NCI-H2081 (cell line): ENCODE data around the gene ZNF547.
"Not testable (repeated sequence)": the region's sequence is repeated elsewhere in the genome, so short reads cannot be mapped to it uniquely, and the experiment has no call there.

Source experiments
- DNase-seq, 2 experiments: peaks; one replicate each; lab custom pipeline; 2025; lab: John Stamatoyannopoulos, UW

The ZNF547 gene

GRCh38 chr19:57374647-57375046 lies 11.3 kb downstream of the ZNF547 start:
- DNase-seq = not testable (repeated sequence)

DNA sequence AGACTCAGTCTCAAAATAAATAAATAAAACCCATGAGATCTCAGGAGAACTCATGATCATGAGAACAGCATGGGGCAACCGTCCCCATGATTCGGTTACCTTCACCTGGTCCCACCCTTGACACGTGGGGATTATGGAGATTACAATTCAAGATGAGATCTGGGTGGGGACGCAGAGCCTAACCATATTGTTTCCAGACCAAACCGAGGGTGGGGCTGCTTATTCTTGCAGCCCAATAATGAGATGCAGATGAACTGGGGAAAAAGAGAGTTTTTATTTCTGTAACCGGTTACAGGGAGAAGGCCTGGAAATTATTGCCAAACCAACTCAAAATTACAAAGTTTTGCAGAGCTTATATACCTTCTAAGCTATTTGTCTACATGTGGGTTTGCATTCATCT lies 12.8 kb downstream of the ZNF547 start:
- DNase-seq = no peak

GRCh38 chr19:57377498-57378146 lies 14.3 kb downstream of the ZNF547 start:
- no peak for DNase-seq

- DNase-seq = no peak
Measured at GRCh38 chr19:57380923-57381322, 17.6 kb downstream of the ZNF547 start.

DNA sequence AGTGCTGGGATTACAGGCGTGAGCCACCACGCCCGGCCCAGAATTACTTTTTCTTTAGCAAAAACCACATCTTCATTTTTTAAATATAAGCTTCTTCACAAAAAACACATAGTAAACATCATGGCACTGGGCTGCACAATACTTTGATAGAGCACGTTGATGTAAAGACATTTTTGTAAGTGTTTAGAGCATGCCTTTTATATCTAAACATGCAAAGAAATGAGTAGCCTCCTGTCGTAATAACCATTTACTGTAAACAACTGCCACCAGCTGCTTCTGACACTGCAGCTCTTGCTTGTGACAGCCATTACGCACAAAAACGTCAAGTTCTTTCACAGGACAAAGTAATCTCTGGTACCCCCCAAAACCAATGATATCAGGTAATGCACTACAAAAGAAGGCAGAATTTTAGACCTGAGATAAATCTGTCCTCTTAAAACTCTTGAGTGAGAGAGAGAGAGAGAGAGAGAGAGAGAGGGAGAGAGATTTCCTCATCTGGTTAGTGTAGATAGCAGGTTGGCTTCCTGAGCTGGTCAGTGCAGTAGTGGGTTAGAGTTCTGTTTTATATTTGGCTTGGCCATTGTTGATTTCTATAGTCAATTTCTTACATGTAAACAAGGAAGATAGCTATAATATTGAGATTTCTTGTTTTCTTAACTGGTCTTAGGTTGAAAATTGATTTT lies 19.6 kb downstream of the ZNF547 start:
- no peak for DNase-seq

- DNase-seq = no peak
Measured at GRCh38 chr19:57389194-57389729, 25.9 kb downstream of the ZNF547 start.

- peak; percentile 95 to 98 for DNase-seq
Measured at GRCh38 chr19:57389730-57390598, 26.6 kb downstream of the ZNF547 start, which contains the start of gene ZNF548. TSS of gene ZNF548 (plus strand) at chr19:57389854. CDS start at chr19:57390100, 246 bp downstream.

DNA sequence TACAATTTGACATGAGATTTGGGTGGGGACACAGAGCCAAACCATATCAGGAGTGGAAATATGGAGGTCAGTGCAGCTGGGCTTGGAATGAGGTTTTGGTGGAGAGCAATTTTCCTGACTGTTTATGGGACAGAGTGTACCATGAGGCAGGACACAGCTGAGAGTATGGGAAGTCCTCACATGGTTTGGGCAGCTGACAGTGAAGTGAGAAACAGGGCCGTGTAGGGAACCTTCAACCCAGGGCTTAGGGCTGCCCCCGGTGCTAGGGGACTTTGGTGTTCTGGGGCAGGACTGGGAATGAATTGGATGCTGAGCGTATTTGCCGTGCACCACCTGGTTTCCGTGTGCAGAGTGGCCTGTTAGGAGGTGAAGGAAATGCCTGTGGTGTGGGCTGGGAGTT lies 32.4 kb downstream of the ZNF547 start:
- no peak for DNase-seq

DNA sequence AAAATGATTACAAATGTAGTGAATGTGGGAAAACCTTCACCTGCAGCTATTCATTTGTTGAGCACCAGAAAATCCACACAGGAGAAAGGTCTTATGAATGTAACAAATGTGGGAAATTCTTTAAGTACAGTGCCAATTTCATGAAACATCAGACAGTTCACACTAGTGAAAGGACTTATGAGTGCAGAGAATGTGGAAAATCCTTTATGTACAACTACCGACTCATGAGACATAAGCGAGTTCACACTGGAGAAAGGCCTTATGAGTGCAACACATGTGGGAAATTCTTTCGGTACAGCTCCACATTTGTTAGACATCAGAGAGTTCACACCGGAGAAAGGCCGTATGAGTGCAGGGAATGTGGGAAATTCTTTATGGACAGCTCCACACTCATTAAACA lies 35.5 kb downstream of the ZNF547 start:
- DNase-seq = no peak

- no peak for DNase-seq
Measured at GRCh38 chr19:57403737-57404563, 40.6 kb downstream of the ZNF547 start.

DNA sequence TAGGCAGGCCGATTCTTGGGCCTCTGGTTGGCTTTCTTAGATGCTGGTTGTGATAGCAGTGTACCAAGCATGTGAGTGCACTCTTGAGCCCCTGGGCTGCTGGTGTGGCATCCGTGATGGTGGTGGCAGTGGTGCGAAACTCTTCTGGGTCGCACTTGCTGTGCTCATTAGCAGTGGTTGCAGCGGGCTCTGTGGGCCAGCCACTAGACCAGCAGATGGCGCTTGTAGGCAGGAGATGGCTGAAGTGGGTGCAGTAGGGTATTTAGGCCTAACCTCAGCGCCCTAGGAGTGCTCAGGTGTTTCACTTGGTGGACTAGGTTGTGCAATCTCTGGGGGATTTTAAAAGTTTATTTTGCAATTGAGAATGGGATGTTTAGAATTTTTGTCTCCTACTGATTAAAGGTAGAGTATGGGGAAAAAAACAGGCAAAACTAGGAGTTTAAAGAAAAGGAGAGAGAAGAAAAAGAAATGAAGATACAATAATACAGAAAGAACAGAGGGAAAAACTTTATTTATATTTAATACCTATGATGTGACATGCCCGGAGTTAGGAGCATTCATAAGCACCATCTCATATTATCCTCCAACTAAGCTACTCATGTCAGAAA lies 43.3 kb downstream of the ZNF547 start:
- DNase-seq = peak; percentile 52 to 63

DNA sequence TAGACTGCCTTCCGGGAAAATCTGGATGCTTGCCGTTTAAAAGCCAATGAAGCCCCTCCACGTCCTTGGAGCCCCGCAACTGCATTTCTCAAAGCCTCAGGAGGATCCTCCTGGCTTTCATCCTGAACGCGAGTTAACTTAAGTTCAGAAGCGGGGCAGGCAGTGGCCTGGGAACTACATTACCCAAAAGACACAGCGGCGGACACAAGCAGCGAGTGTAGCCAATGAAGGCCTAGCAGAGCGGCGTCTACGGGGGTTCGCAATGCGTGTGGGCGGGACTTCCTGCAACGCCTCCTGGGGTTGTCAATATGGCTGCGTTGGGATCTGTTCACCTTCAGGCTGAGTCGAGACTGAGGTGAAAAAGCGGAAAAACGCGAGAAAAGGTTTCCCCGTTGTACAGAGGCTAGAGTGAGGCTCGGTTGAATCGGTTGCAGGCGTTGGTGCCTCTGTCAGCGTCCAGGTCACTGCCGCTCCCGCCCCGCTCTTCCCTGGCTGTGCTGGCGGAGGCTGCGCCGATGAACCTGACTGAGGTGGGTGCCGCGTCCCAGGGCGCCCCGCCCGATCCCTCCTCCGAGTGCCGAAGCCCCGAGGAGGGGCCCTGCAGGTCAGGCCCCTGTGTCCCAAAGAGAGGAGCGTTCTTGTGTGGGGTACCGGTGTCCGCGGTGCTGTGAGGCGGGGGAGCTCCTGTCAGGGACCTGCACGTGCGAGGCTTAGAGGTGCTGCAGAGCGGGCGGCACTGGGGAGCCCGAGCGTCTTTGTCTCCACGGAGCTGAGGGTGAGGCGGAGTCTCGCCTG lies 47.7 kb downstream of the ZNF547 start, which contains the start of gene ZNF17:
TSS of gene ZNF17 (plus strand) at position 285 of the 795 bp plus-strand sequence. CDS start 2,455 bp downstream, outside the sequence.
- peak; percentile 90 to 94 for DNase-seq

DNA sequence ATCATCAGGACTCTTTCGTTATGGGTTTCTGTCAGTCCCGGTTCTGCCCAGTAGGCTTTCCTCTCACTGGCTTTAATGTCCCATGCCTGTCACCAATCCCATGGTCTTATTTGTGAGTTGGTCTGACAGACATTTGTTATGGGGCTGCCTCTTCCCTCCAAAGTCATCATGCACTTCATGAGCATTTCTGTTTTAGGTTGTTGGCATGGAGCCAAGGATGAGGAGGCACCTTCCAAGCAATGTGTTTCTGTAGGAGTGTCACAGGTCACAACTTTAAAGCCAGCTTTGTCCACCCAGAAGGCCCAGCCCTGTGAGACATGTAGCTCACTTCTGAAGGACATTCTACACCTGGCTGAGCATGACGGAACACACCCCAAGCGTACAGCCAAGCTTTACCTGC lies 56.1 kb downstream of the ZNF547 start:
- no peak for DNase-seq

- no peak for DNase-seq
Measured at GRCh38 chr19:57421037-57421436, 57.7 kb downstream of the ZNF547 start.
